K562 (cell line): Measurements from ENCODE around the gene FAM83D. TPM values are rescaled to one million over a fixed set of nuclear protein-coding genes. Genes with fewer than 3 reads are reported as not detected.

Experiments used
- ARID1B ChIP-seq: fragments of 450-650 bp; IDR thresholded peaks from 2 replicates; pipeline ENCODE4 v1.6.1; 2016; ENCODE audit warnings: antibody characterized with exemption, mild to moderate bottlenecking, inconsistent platforms
- CREBBP ChIP-seq: IDR thresholded peaks from one replicate; pipeline ENCODE4 v1.6.1; 2012; ENCODE audit warnings: low read depth, mild to moderate bottlenecking, control low read depth, inconsistent platforms, low read length
- HNRNPK ChIP-seq: fragments of 200-400 bp; formaldehyde crosslinking; IDR thresholded peaks from one replicate; pipeline ENCODE4 v1.6.1; 2018; ENCODE audit warnings: mild to moderate bottlenecking, low read depth, low read length; ENCODE audit not compliant: poor library complexity, severe bottlenecking
- JUND ChIP-seq, 2 experiments: IDR thresholded peaks; 2 replicates in 1 of 2; 3 replicates in 1 of 2; pipeline ENCODE4 v1.6.1; 2011; ENCODE audit warnings: borderline replicate concordance in 2 of 2, low read depth in 2 of 2, low read length in 2 of 2, improper control_type of control experiment in 1 of 2, missing biosample characterization in 1 of 2, missing genetic modification characterization in 1 of 2, missing genetic modification reagents in 1 of 2
- MBD2 ChIP-seq: sonication (generic); IDR thresholded peaks from 2 replicates; pipeline ENCODE4 v1.6.1; 2016; ENCODE audit warnings: low read depth, borderline replicate concordance
- MECOM ChIP-seq: fragments of 250-450 bp; sonication (Bioruptor Pico); IDR thresholded peaks from 2 replicates; pipeline ENCODE4 v1.8.0; 2022; ENCODE audit warnings: inconsistent platforms
- NFXL1 ChIP-seq: fragments of 450-650 bp; formaldehyde crosslinking; IDR thresholded peaks from 2 replicates; pipeline ENCODE4 v1.4.0; 2021; ENCODE audit warnings: mild to moderate bottlenecking
- POLR2AphosphoS2 ChIP-seq: IDR thresholded peaks from 2 replicates; pipeline ENCODE4 v1.6.1; 2012; ENCODE audit warnings: low read length, improper control_type of control experiment
- RBFOX2 ChIP-seq: fragments of 200-400 bp; formaldehyde crosslinking; IDR thresholded peaks from 2 replicates; pipeline ENCODE4 v1.6.1; 2017; ENCODE audit warnings: low read depth, mild to moderate bottlenecking, low read length, moderate library complexity
- RFX7 ChIP-seq: fragments of 250-450 bp; sonication (Bioruptor Pico); IDR thresholded peaks from 2 replicates; pipeline ENCODE4 v1.5.1; 2021; ENCODE audit warnings: mild to moderate bottlenecking
- SMAD1 ChIP-seq: fragments of 150-350 bp; IDR thresholded peaks from 2 replicates; pipeline ENCODE4 v1.6.1; 2014; ENCODE audit warnings: low read length, low read depth; ENCODE audit not compliant: partially characterized antibody
- TAL1 ChIP-seq: fragments of 450-650 bp; IDR thresholded peaks from 2 replicates; pipeline ENCODE4 v1.6.1; 2016; ENCODE audit warnings: mild to moderate bottlenecking
- TBL1XR1 ChIP-seq, 2 experiments: IDR thresholded peaks; 2 replicates each; pipeline ENCODE4 v1.6.1; 2012; ENCODE audit warnings: improper control_type of control experiment in 2 of 2, low read length in 2 of 2, mild to moderate bottlenecking in 1 of 2
- TRIM28 ChIP-seq: fragments of 450-650 bp; IDR thresholded peaks from 2 replicates; pipeline ENCODE4 v1.6.1; 2017
- ZNF197 ChIP-seq: fragments of 200-800 bp; sonication (Bioruptor generic); IDR thresholded peaks from 2 replicates; pipeline ENCODE4 v1.6.1; 2016; ENCODE audit warnings: low read depth, missing genetic modification characterization, missing compliant biosample characterization
- polyA plus RNA-seq, 8 experiments: library from polyadenylated mRNA; depleted of rRNA in 4 of 8; stranded (reverse) in 5 of 8; unstranded in 3 of 8; fragments of >200 nt; fragmentation: Nextera tagmentation in 2 of 8; fragmentation: Illumina TruSeq in 1 of 8; extraction: Ambion mirVana in 2 of 8; extraction: Trizol in 1 of 8; gene quantifications; 2 replicates each; pipeline versions ENCODE4 v1.2.1 to v1.2.3, GENCODE V29; 2011 to 2014; ENCODE audit warnings: inconsistent platforms in 1 of 8, missing spikeins in 1 of 8
- total RNA-seq, 7 experiments: library from RNA; depleted of rRNA in 6 of 7; stranded (reverse); fragments of >200 nt in 6 of 7; fragmentation: Illumina TruSeq in 2 of 7; extraction: Trizol in 2 of 7; gene quantifications; 2 replicates each; pipeline versions ENCODE4 v1.2.1 to v1.2.3, GENCODE V29; 2011 to 2021; ENCODE audit warnings: low replicate concordance in 1 of 7
- TF ChIP-seq, protein P1 (sequence below): fragments of 450-650 bp; IDR thresholded peaks from 2 replicates; pipeline ENCODE4 v1.6.1; 2016; ENCODE audit warnings: mild to moderate bottlenecking
- TF ChIP-seq, protein P2 (sequence below): fragments of 250-450 bp; sonication (Bioruptor Pico); IDR thresholded peaks from 2 replicates; pipeline ENCODE4 v1.8.0; 2022; ENCODE audit warnings: moderate library complexity, mild to moderate bottlenecking, inconsistent platforms
- TF ChIP-seq, protein P3 (sequence below): fragments of 450-650 bp; IDR thresholded peaks from 2 replicates; pipeline ENCODE4 v1.6.1; 2016; ENCODE audit warnings: low read depth

Gene FAM83D
- total and polyA plus RNA-seq, 9 of the 15 experiments (the other 6 are each of a cell fraction or from before 2014, with no cell fraction given): 8.2 to 66.1 (median 43.5) TPM

DNA sequence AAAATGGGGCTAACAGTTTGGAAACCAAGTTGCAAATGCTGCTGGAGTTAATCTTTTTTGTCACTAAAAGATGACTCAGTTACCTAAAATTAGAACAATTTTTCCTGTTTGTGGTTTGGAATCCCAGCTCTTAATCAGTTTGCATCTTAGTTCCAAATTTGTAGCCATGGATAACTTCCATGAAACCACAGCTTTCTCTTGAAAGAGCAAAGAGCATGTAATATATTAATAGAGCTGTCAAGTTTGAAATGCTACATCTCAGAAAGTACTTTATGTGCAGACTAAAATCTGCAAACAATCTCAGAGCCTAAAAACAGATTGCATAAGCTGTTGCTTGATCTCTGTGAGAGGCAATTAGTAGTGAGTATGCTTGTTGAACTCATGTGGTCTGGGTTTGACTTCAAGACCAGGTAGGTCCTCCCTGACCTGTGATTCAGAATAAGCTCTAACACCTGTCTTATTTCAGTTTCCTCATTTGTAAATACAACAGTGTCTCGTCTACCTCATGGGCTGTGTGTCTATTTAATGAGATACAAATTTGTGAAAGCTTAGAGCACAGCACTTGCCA lies 59.5 kb downstream of the FAM83D start (continued):
- no peak for TF ChIP-seq HNRNPK
- no peak for TF ChIP-seq TAL1
- TF ChIP-seq MECOM: no peak
- no peak for TF ChIP-seq RBFOX2
- TF ChIP-seq POLR2AphosphoS2: no peak
- TF ChIP-seq TRIM28: no peak
- TF ChIP-seq, protein P1, sequence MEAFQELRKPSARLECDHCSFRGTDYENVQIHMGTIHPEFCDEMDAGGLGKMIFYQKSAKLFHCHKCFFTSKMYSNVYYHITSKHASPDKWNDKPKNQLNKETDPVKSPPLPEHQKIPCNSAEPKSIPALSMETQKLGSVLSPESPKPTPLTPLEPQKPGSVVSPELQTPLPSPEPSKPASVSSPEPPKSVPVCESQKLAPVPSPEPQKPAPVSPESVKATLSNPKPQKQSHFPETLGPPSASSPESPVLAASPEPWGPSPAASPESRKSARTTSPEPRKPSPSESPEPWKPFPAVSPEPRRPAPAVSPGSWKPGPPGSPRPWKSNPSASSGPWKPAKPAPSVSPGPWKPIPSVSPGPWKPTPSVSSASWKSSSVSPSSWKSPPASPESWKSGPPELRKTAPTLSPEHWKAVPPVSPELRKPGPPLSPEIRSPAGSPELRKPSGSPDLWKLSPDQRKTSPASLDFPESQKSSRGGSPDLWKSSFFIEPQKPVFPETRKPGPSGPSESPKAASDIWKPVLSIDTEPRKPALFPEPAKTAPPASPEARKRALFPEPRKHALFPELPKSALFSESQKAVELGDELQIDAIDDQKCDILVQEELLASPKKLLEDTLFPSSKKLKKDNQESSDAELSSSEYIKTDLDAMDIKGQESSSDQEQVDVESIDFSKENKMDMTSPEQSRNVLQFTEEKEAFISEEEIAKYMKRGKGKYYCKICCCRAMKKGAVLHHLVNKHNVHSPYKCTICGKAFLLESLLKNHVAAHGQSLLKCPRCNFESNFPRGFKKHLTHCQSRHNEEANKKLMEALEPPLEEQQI: no peak
- TF ChIP-seq, protein P2, sequence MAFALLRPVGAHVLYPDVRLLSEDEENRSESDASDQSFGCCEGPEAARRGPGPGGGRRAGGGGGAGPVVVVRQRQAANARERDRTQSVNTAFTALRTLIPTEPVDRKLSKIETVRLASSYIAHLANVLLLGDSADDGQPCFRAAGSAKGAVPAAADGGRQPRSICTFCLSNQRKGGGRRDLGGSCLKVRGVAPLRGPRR (CRISPR knock-in tag): no peak
- TF ChIP-seq ZNF197 (CRISPR knock-in tag): no peak
- no peak for TF ChIP-seq NFXL1 (CRISPR knock-in tag)
- no peak for TF ChIP-seq MBD2
- TF ChIP-seq RFX7: no peak
- no peak for TF ChIP-seq CREBBP
- TF ChIP-seq TBL1XR1 (IDR thresholded peaks at IDR 0.05; ENCODE audit: low read length in 2 of 2): no peak
- TF ChIP-seq SMAD1: no peak
- TF ChIP-seq ARID1B: peak; percentile 38
- TF ChIP-seq, protein P3, sequence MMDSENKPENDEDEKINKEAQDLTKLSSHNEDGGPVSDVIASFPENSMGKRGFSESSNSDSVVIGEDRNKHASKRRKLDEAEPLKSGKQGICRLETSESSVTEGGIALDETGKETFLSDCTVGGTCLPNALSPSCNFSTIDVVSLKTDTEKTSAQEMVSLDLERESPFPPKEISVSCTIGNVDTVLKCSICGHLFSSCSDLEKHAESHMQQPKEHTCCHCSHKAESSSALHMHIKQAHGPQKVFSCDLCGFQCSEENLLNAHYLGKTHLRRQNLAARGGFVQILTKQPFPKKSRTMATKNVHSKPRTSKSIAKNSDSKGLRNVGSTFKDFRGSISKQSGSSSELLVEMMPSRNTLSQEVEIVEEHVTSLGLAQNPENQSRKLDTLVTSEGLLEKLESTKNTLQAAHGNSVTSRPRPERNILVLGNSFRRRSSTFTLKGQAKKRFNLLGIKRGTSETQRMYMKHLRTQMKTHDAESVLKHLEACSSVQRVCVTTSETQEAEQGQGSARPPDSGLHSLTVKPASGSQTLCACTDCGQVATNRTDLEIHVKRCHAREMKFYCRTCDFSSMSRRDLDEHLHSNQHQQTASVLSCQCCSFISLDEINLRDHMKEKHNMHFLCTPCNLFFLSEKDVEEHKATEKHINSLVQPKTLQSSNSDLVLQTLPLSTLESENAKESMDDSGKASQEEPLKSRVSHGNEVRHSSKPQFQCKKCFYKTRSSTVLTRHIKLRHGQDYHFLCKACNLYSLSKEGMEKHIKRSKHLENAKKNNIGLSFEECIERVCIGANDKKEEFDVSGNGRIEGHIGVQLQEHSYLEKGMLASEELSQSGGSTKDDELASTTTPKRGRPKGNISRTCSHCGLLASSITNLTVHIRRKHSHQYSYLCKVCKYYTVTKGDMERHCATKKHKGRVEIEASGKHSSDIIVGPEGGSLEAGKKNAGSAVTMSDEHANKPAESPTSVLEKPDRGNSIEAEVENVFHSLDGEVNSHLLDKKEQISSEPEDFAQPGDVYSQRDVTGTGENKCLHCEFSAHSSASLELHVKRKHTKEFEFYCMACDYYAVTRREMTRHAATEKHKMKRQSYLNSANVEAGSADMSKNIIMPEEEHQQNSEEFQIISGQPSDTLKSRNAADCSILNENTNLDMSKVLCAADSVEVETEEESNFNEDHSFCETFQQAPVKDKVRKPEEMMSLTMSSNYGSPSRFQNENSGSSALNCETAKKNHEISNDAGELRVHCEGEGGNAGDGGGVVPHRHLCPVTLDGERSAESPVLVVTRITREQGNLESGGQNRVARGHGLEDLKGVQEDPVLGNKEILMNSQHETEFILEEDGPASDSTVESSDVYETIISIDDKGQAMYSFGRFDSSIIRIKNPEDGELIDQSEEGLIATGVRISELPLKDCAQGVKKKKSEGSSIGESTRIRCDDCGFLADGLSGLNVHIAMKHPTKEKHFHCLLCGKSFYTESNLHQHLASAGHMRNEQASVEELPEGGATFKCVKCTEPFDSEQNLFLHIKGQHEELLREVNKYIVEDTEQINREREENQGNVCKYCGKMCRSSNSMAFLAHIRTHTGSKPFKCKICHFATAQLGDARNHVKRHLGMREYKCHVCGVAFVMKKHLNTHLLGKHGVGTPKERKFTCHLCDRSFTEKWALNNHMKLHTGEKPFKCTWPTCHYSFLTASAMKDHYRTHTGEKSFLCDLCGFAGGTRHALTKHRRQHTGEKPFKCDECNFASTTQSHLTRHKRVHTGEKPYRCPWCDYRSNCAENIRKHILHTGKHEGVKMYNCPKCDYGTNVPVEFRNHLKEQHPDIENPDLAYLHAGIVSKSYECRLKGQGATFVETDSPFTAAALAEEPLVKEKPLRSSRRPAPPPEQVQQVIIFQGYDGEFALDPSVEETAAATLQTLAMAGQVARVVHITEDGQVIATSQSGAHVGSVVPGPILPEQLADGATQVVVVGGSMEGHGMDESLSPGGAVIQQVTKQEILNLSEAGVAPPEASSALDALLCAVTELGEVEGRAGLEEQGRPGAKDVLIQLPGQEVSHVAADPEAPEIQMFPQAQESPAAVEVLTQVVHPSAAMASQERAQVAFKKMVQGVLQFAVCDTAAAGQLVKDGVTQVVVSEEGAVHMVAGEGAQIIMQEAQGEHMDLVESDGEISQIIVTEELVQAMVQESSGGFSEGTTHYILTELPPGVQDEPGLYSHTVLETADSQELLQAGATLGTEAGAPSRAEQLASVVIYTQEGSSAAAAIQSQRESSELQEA: no peak
- peak; percentile 62; the same call in 1 of the 2 replicates for TF ChIP-seq JUND (IDR thresholded peaks at IDR 0.05; ENCODE audit: borderline replicate concordance, low read depth, low read length)
- peak; percentile 72; the same call in 2 of the 3 replicates for TF ChIP-seq JUND (tag; IDR thresholded peaks at IDR 0.05; ENCODE audit: borderline replicate concordance, low read depth, low read length)
